Measurements from ENCODE around the gene SNCAIP. TPM values are rescaled to one million over a fixed set of nuclear protein-coding genes. Genes with fewer than 3 reads are reported as not detected.
A peak's percentile ranks its signal among the peaks of the same experiment; 100 is the strongest.

SNCAIP gene
- total and polyA plus RNA-seq, 2 of the 4 experiments (the other 2 are of a cell fraction): 15.3 to 19.0 TPM

- Histone ChIP-seq H2AFZ (replicated peaks; ENCODE audit: low read length, poor library complexity) (no peak overlapping the region), H3K9me3 (ENCODE audit: control insufficient read depth, insufficient read depth, low read length) (no peaks in the 10 kb centered on the region), H2AK5ac (ENCODE audit: low read depth, low read length) (no peak overlapping the region), H3K23ac (ENCODE audit: low read depth, low read length) (no peak overlapping the region), H3K4me2 (ENCODE audit: low read depth, low read length) (no peak overlapping the region), H3K27me3 (ENCODE audit: control insufficient read depth, insufficient read depth, low read length) (no peaks in the 10 kb centered on the region), H4K5ac (ENCODE audit: low read depth, low read length) (no peak overlapping the region), H4K8ac (ENCODE audit: low read depth in 2 of 2, low read length in 2 of 2) (no peak overlapping the region), H3K36me3 (ENCODE audit: control insufficient read depth, insufficient read depth, low read length) (no peaks in the 10 kb centered on the region), H2BK5ac (ENCODE audit: low read depth, low read length, poor library complexity, severe bottlenecking) (no peak overlapping the region), H2BK120ac (ENCODE audit: low read depth, low read length) (no peak overlapping the region), H3K9me1 (ENCODE audit: insufficient read depth, low read length) (peaks cover 4% of the 10 kb centered on the region; the same call in 1 of the 2 replicates), H2AK9ac (replicated peaks; ENCODE audit: low read depth, low read length, poor library complexity) (no peak overlapping the region), H3K4ac (ENCODE audit: low read depth, low read length) (no peak overlapping the region), H2BK15ac (ENCODE audit: low read depth, low read length) (no peak overlapping the region), H3K27ac (ENCODE audit: insufficient read depth, low read length) (no peak overlapping the region), H3K9ac (ENCODE audit: low read depth, low read length) (no peak overlapping the region), H4K20me1 (ENCODE audit: insufficient read depth, low read length) (no peaks in the 10 kb centered on the region), H3K18ac (ENCODE audit: low read depth, low read length) (no peak overlapping the region), H2BK20ac (ENCODE audit: low read depth, low read length) (no peak overlapping the region), H4K91ac (ENCODE audit: insufficient read depth, low read depth, low read length) (no peak overlapping the region), H3K4me3 (ENCODE audit: insufficient read depth, low read depth, low read length) (no peak overlapping the region), H3K56ac (ENCODE audit: extremely low read depth, insufficient read depth, low read length) (no peak overlapping the region), H3K14ac (replicated peaks; ENCODE audit: low read depth, low read length) (no peak overlapping the region), H3K79me1 (ENCODE audit: low read depth in 1 of 2, low read length in 2 of 2) (no peaks in the 10 kb centered on the region), H3K4me1 (ENCODE audit: control insufficient read depth, insufficient read depth, low read length) (peaks cover 5% of the 10 kb centered on the region; the same call in 1 of the 2 replicates)
- CTCF ChIA-PET: no interaction called here
- WGBS, 2 experiments (ENCODE audit: extremely low coverage in 2 of 2, insufficient read length in 1 of 2): no CpG with 5 or more reads among the region's 2 CpGs
- no peak for DNase-seq
- intact Hi-C loops (cut with micrococcal nuclease) (no loop called here), in situ Hi-C loops (cut with MboI; ENCODE audit: low sequenced_read_pairs) (no loop called here), dilution Hi-C loops (cut with HindIII; ENCODE audit: low sequenced_read_pairs, unreplicated experiment) (no loop called here)
- no peak for TF ChIP-seq CHD1 (IDR thresholded peaks at IDR 0.05; ENCODE audit: low read depth, low read length)
- no peak for TF ChIP-seq BHLHE40 (IDR thresholded peaks at IDR 0.05; ENCODE audit: low read depth, low read length)
- no peak for TF ChIP-seq RFX5 (IDR thresholded peaks at IDR 0.05; ENCODE audit: low read depth, low read length)
- 0 out of 2 replicates have a peak, but pooled peaks have one; percentile 22 for TF ChIP-seq CTCF (conservative IDR thresholded peaks at IDR 0.05; ENCODE audit: low read depth, low read length)
- TF ChIP-seq MAFK (IDR thresholded peaks at IDR 0.05; ENCODE audit: low read depth, low read length): no peak
- TF ChIP-seq CEBPB (IDR thresholded peaks at IDR 0.05; ENCODE audit: low read depth, low read length): no peak
- no TSS peak for BruUV-seq (replicated peaks)
- POLR2A ChIA-PET (ENCODE audit: unreplicated experiment): no interaction called here
- ATAC-seq (ENCODE audit: low read depth): no peak
Observed at GRCh38 chr5:122295138-122295537, 16.9 kb upstream of the SNCAIP start.

Measured in IMR-90 (cell line).